Mucosa of descending colon (tissue), 3 donors: ENCODE data around the gene ZBTB20. TPM values are rescaled to one million over a fixed set of nuclear protein-coding genes. Genes with fewer than 3 reads are reported as not detected.

Experiments used
- ATAC-seq: fragments of 200-7000 bp; cut with Tn5 transposase; one replicate; pipeline ENCODE4 v1.9.1; 2020; ENCODE audit warnings: mild to moderate bottlenecking, moderate library complexity
- DNase-seq, 3 donors: peaks; one replicate each; pipeline ENCODE4 v3.0.0-alpha.2; 2020
- H3K36me3 ChIP-seq: fragments of 200-600 bp; one replicate; pipeline ENCODE4 v1.8.0; 2021; ENCODE audit warnings: low read depth, mild to moderate bottlenecking
- H3K4me1 ChIP-seq: fragments of 200-600 bp; one replicate; pipeline ENCODE4 v1.8.0; 2021; ENCODE audit warnings: low read depth, mild to moderate bottlenecking
- H3K4me3 ChIP-seq: fragments of 200-600 bp; one replicate; pipeline ENCODE4 v1.8.0; 2021; ENCODE audit warnings: mild to moderate bottlenecking
- H3K9me3 ChIP-seq: fragments of 200-600 bp; one replicate; pipeline ENCODE4 v1.8.0; 2021; ENCODE audit warnings: mild to moderate bottlenecking
- intact Hi-C, 2 donors: fragments of 100-400 bp; cut with DNase I in 1 of 2; cut with micrococcal nuclease in 1 of 2; formaldehyde crosslinking; loops; one replicate each; pipeline versions ENCODE4 v1.11.0 to v1.11.1; 2022; cut with DNase I, micrococcal nuclease
- total RNA-seq, 3 donors: library from RNA; stranded (reverse); fragmentation: NEBNext Ultra II Directional in 2 of 3; extraction: Animal tissue kit (Norgen Biotek cat#: 25700) in 2 of 3; gene quantifications; one replicate each; pipeline versions ENCODE4 v1.2.1 to v1.2.4, GENCODE V29; 2021 to 2023
- TF ChIP-seq, protein P1 (sequence below): fragments of 200-600 bp; IDR thresholded peaks from one replicate; pipeline ENCODE4 v1.8.0; 2022; ENCODE audit warnings: antibody characterized with exemption, mild to moderate bottlenecking
- donor health status: DM: no; HTN: no; CAD: no; lungs with moderate emphysema.
- donor health status: DM: no; HTN: no; CAD: no.
- donor health status: DM: no; HTN: yes; CAD: no.

The ZBTB20 gene
- total RNA-seq, 3 donors from 2014 or later = 30.6 to 85.6 (median 37.3) TPM

DNA sequence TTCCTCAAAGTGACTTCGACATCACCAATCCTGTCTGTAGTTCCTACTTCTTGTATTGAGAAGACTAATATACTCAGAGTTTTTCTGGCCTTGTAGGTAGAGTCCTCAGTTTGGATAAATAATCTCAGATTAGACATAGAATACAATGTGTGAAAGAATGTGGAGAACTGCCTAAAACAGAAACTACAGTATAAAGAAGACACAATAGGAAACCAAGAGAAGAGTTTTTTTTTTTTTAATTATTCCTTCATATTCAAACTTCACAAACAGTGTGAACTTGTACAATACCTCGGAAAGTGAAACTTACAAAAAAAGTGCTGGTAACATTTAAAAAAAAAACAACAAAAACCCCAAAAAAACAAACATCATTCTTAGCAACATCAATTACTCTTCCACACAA lies 832.8 kb downstream of the ZBTB20 start:
- H3K9me3 ChIP-seq = no peaks in the 10 kb centered on the region
- TF ChIP-seq, protein P1, sequence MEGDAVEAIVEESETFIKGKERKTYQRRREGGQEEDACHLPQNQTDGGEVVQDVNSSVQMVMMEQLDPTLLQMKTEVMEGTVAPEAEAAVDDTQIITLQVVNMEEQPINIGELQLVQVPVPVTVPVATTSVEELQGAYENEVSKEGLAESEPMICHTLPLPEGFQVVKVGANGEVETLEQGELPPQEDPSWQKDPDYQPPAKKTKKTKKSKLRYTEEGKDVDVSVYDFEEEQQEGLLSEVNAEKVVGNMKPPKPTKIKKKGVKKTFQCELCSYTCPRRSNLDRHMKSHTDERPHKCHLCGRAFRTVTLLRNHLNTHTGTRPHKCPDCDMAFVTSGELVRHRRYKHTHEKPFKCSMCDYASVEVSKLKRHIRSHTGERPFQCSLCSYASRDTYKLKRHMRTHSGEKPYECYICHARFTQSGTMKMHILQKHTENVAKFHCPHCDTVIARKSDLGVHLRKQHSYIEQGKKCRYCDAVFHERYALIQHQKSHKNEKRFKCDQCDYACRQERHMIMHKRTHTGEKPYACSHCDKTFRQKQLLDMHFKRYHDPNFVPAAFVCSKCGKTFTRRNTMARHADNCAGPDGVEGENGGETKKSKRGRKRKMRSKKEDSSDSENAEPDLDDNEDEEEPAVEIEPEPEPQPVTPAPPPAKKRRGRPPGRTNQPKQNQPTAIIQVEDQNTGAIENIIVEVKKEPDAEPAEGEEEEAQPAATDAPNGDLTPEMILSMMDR = no peak
- intact Hi-C loops = no loop called here
- no peak overlapping the region for H3K4me3 ChIP-seq
- no peaks in the 10 kb centered on the region for H3K36me3 ChIP-seq
- ATAC-seq (no peak), DNase-seq (no peak)
- H3K4me1 ChIP-seq = no peaks in the 10 kb centered on the region

GRCh38 chr3:114313426-114313825 lies 833.7 kb downstream of the ZBTB20 start:
- intact Hi-C loops = no loop called here
- no peak for DNase-seq
- Histone ChIP-seq H3K9me3 (no peaks in the 10 kb centered on the region), H3K36me3 (no peaks in the 10 kb centered on the region), H3K4me3 (no peak overlapping the region), H3K4me1 (no peaks in the 10 kb centered on the region)
- ATAC-seq = no peak
- TF ChIP-seq, protein P1 = no peak

- intact Hi-C loops = no loop called here
- ATAC-seq (no peak), DNase-seq (no peak)
- no peaks in the 10 kb centered on the region for H3K36me3 ChIP-seq
- H3K9me3 ChIP-seq = no peaks in the 10 kb centered on the region
- H3K4me3 ChIP-seq = no peak overlapping the region
- H3K4me1 ChIP-seq = no peaks in the 10 kb centered on the region
- TF ChIP-seq, protein P1 = no peak
Observed at GRCh38 chr3:114310695-114311094, 836.4 kb downstream of the ZBTB20 start.

GRCh38 chr3:114308830-114309229 lies 838.3 kb downstream of the ZBTB20 start:
- DNase-seq (peak in 2 of 3 donors; percentile 23 to 70), ATAC-seq (peak; percentile 80)
- Histone ChIP-seq H3K4me1 (no peaks in the 10 kb centered on the region), H3K36me3 (no peaks in the 10 kb centered on the region), H3K9me3 (no peaks in the 10 kb centered on the region), H3K4me3 (no peak overlapping the region)
- TF ChIP-seq, protein P1 = no peak
- intact Hi-C loops = no loop called here

- Histone ChIP-seq H3K36me3 (no peaks in the 10 kb centered on the region), H3K9me3 (no peaks in the 10 kb centered on the region), H3K4me3 (no peak overlapping the region), H3K4me1 (no peaks in the 10 kb centered on the region)
- TF ChIP-seq, protein P1 = no peak
- ATAC-seq (no peak), DNase-seq (no peak)
- intact Hi-C loops = no loop called here
Observed at GRCh38 chr3:114308377-114308776, 838.7 kb downstream of the ZBTB20 start.

DNA sequence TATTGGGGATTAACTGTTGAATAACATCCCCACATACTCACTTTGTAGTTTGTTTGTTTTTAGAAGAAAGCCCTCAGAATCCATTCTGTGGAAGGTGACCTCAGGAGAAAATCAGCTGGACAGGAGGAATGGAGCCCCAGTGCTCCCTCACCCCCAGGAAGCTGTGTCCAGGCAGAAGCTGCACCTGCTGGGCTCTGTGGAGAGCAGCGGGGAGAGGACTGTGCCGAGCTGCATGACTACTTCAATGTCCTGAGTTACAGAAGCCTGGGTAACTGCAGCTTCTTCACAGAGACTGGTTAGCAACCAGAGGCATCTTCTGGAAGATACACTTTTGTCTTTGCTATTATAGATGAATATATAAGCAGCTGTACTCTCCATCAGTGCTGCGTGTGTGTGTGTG lies 839.3 kb downstream of the ZBTB20 start:
- Histone ChIP-seq H3K4me3 (no peak overlapping the region), H3K9me3 (no peaks in the 10 kb centered on the region), H3K4me1 (no peaks in the 10 kb centered on the region), H3K36me3 (no peaks in the 10 kb centered on the region)
- ATAC-seq (peak; percentile 29), DNase-seq (no peak)
- TF ChIP-seq, protein P1 = no peak
- intact Hi-C loops = no loop called here
